PC-9 (cell line): ENCODE results near the gene CHTF18. TPM values are rescaled to one million over a fixed set of nuclear protein-coding genes. Genes with fewer than 3 reads are reported as not detected.

Experiments used
- BruUV-seq: library from RNA; stranded (reverse); fragments of 400-500 nt; replicated peaks from 2 replicates; lab custom pipeline; 2021; lab: Mats Ljungman, UMichigan
- CTCF ChIA-PET: fragments of 300-600 bp; sonication (Branson Sonifier 250); formaldehyde crosslinking; loops from one replicate; lab custom pipeline; 2022; ENCODE audit warnings: antibody characterized with exemption; lab: Charles Lee
- POLR2A ChIA-PET: fragments of 300-600 bp; sonication (Branson Sonifier 250); formaldehyde crosslinking; loops from one replicate; lab custom pipeline; 2022; ENCODE audit warnings: antibody characterized with exemption; ENCODE audit not compliant: unreplicated experiment; lab: Charles Lee
- DNase-seq, 2 experiments: peaks; one replicate each; pipeline versions ENCODE4 v3.0.0 to v3.0.0-alpha.2; 2015 to 2022; ENCODE audit warnings: mixed read lengths in 1 of 2
- H2AFZ ChIP-seq: fragments of 200-600 bp; sonication (generic); 2 replicates; pipeline ENCODE4 v1.8.1; 2017; ENCODE audit warnings: antibody characterized with exemption
- H3F3A ChIP-seq: fragments of 200-600 bp; sonication (generic); 2 replicates; pipeline ENCODE4 v1.8.1; 2017; ENCODE audit warnings: antibody characterized with exemption, mild to moderate bottlenecking, low read depth; ENCODE audit not compliant: insufficient read depth
- H3K27ac ChIP-seq: fragments of 200-600 bp; sonication (generic); 2 replicates; pipeline ENCODE4 v1.6.1; 2016; ENCODE audit warnings: mixed run types
- H3K27me3 ChIP-seq: fragments of 200-600 bp; sonication (generic); 2 replicates; pipeline ENCODE4 v1.6.1; 2016; ENCODE audit warnings: low read depth, mixed run types; ENCODE audit not compliant: insufficient read depth
- H3K36me3 ChIP-seq: fragments of 200-600 bp; sonication (generic); 2 replicates; pipeline ENCODE4 v1.6.1; 2016; ENCODE audit warnings: low read depth, mixed run types
- H3K4me1 ChIP-seq: fragments of 200-600 bp; sonication (generic); replicated peaks from 2 replicates; pipeline ENCODE4 v1.6.1; 2016; ENCODE audit warnings: mixed run types; ENCODE audit not compliant: insufficient read depth
- H3K4me2 ChIP-seq: fragments of 200-600 bp; sonication (generic); 2 replicates; pipeline ENCODE4 v1.6.1; 2017; ENCODE audit warnings: mixed run types
- H3K4me3 ChIP-seq: fragments of 200-600 bp; sonication (generic); 2 replicates; pipeline ENCODE4 v1.6.1; 2016; ENCODE audit warnings: mixed run types
- H3K79me2 ChIP-seq: fragments of 200-600 bp; sonication (generic); 2 replicates; pipeline ENCODE4 v1.6.1; 2017; ENCODE audit warnings: low read depth, mixed run types
- H3K9me2 ChIP-seq: fragments of 200-600 bp; sonication (generic); 2 replicates; pipeline ENCODE4 v1.8.1; 2017; ENCODE audit warnings: mild to moderate bottlenecking; ENCODE audit not compliant: insufficient read depth
- H3K9me3 ChIP-seq: fragments of 200-600 bp; sonication (generic); 2 replicates; pipeline ENCODE4 v1.8.1; 2016; ENCODE audit warnings: low read depth; ENCODE audit not compliant: insufficient read depth
- H4K20me1 ChIP-seq: fragments of 200-600 bp; sonication (generic); 2 replicates; pipeline ENCODE4 v1.8.1; 2017; ENCODE audit not compliant: insufficient read depth
- EZH2 ChIP-seq: fragments of 200-600 bp; sonication (generic); IDR thresholded peaks from 2 replicates; pipeline ENCODE4 v1.8.0; 2017; ENCODE audit warnings: antibody characterized with exemption, low read depth
- intact Hi-C: fragments of 100-400 bp; cut with micrococcal nuclease; formaldehyde crosslinking; loops from one replicate; pipeline ENCODE4 v1.10.0; 2022; ENCODE audit not compliant: unreplicated experiment
- total RNA-seq: library from RNA; stranded (reverse); gene quantifications from 2 replicates; pipeline ENCODE4 v1.2.3, GENCODE V29; 2021
- TF ChIP-seq, protein P1 (sequence below): fragments of 200-600 bp; sonication (generic); conservative IDR thresholded peaks from 2 replicates; pipeline ENCODE4 v1.6.1; 2017; ENCODE audit warnings: mixed run types, antibody characterized with exemption, mild to moderate bottlenecking, moderate library complexity

Gene CHTF18
- total RNA-seq, 1 experiment from 2014 or later = 67.7 TPM

DNA sequence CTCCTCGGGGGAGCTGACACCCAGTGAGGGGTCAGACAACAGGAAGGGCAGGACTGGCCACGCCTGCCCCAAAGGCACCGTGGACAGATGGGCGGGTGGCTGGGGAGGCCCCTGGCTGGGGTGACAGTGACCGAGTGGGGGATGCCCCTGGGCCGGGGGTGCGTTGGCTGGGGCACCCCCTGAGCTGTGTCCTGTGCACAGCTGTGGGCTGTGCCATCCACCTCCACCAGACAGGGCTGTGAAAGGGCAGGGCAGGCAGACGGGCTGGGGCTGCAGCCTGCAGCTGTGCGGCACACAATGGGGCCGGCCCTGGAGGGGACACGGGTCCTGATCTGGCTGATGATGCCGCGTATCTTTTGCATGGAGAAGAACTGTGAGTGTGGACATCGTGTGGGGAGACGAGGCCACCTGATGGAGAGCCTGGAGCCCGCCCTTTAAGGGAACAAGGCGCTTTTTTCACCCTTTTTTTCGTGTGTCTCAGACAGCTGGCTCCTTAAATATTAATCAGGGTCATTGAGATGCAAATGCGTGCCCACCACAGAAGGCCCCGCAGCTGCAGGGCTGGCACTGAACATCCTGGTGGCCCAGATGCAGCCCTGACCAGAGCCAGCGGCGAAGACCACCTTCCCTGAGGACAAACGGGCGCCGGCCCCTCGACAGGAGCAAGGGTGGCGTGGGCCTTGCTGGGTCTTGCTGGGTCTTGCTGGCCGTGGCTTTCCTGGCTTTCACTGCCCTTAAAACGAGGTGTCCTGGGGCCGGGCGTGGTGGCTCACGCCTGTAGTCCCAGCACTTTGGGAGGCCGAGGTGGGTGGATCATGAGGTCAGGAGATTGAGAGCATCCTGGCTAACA lies 54.5 kb downstream of the CHTF18 start:
- H4K20me1 ChIP-seq = no peaks in the 10 kb centered on the region
- H3K79me2 ChIP-seq = no peaks in the 10 kb centered on the region
- TF ChIP-seq EZH2 = no peak
- TF ChIP-seq, protein P1, sequence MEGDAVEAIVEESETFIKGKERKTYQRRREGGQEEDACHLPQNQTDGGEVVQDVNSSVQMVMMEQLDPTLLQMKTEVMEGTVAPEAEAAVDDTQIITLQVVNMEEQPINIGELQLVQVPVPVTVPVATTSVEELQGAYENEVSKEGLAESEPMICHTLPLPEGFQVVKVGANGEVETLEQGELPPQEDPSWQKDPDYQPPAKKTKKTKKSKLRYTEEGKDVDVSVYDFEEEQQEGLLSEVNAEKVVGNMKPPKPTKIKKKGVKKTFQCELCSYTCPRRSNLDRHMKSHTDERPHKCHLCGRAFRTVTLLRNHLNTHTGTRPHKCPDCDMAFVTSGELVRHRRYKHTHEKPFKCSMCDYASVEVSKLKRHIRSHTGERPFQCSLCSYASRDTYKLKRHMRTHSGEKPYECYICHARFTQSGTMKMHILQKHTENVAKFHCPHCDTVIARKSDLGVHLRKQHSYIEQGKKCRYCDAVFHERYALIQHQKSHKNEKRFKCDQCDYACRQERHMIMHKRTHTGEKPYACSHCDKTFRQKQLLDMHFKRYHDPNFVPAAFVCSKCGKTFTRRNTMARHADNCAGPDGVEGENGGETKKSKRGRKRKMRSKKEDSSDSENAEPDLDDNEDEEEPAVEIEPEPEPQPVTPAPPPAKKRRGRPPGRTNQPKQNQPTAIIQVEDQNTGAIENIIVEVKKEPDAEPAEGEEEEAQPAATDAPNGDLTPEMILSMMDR = no peak
- ChIA-PET CTCF (no interaction called here), POLR2A (interaction anchor here (0.6 kb wide), 1 partner anchor 761 kb away, joined by 10 read pairs; no protein-coding TSS in a partner anchor)
- no peak for DNase-seq
- BruUV-seq = no TSS peak
- no peak overlapping the region for H3K4me3 ChIP-seq
- no peaks in the 10 kb centered on the region for H3K9me3 ChIP-seq
- H3K4me1 ChIP-seq = no peaks in the 10 kb centered on the region
- peaks cover 3% of the 10 kb centered on the region; the same call in 1 of the 2 replicates for H3F3A ChIP-seq
- H3K27ac ChIP-seq = no peak overlapping the region
- no peak overlapping the region for H2AFZ ChIP-seq
- H3K4me2 ChIP-seq = no peak overlapping the region
- H3K36me3 ChIP-seq = no peaks in the 10 kb centered on the region
- H3K9me2 ChIP-seq = no peaks in the 10 kb centered on the region
- H3K27me3 ChIP-seq = peaks cover 73% of the 10 kb centered on the region
- intact Hi-C loops = no loop called here

DNA sequence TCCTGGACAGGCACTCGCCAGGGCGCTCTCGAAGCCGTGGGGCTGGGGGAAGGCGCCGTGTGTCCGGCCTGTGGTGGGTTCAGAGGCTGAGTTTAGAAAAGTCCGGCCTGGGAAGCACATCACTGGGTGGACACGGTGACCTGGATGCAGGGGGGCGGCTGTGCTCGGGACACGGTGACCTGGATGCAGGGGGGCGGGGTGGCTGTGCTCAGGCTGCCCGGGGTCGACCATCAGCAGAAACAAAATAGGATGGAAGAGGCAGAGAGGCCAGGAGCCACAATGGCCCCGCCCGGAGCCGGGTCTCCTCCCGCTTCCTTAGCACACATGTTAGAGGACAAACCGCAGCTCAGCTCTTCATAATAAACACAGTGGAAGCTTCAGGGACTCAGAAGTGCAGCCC lies 55.4 kb downstream of the CHTF18 start:
- TF ChIP-seq, protein P1 = no peak
- TF ChIP-seq EZH2 = no peak
- H3K4me2 ChIP-seq = no peak overlapping the region
- H4K20me1 ChIP-seq = no peaks in the 10 kb centered on the region
- no peak for DNase-seq
- no peaks in the 10 kb centered on the region for H3K36me3 ChIP-seq
- H3K4me1 ChIP-seq = no peaks in the 10 kb centered on the region
- no peak overlapping the region for H3K4me3 ChIP-seq
- BruUV-seq = no TSS peak
- ChIA-PET CTCF (no interaction called here), POLR2A (no interaction called here)
- no peaks in the 10 kb centered on the region for H3K9me2 ChIP-seq
- H3K27ac ChIP-seq = no peak overlapping the region
- H3K9me3 ChIP-seq = no peaks in the 10 kb centered on the region
- peaks cover 77% of the 10 kb centered on the region for H3K27me3 ChIP-seq
- intact Hi-C loops = no loop called here
- H3K79me2 ChIP-seq = no peaks in the 10 kb centered on the region
- H2AFZ ChIP-seq = no peak overlapping the region
- peaks cover 3% of the 10 kb centered on the region; the same call in 1 of the 2 replicates for H3F3A ChIP-seq

DNA sequence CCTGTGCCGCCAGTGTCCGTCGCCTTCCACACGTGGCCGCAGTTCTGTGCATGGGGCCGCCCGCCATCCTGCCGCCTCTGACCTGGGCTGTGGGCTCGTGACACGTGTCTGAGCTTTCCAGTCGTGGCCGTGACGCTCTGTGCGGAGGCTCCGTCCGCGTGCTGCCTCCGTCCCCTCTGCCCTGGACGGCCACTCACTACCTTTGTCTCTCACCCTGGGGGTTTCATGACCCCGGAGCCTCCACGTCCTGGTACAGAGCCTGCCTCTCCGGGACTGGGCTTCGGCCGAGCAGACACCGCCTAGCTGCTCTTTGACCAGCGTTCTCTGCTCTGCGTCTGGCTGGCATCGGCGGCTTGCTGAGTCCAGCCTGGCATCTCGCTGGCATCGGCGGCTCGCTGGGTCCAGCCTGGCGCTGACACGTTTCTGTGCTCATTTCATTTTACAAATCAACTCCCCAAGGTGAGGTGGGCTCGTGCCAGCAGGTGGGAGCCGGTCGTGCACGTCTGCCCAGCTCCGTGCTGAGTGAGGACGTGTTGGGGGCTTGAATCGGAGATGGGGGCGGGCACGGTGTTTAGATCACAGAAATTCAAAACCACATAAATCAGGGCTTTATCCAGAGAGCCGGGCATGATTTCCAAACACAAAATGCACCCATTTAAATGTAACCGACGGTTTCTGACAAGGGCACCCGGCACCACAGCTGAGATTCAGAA lies 56.4 kb downstream of the CHTF18 start:
- Histone ChIP-seq H3K27me3 (peaks cover 80% of the 10 kb centered on the region), H3K9me2 (no peaks in the 10 kb centered on the region), H4K20me1 (no peaks in the 10 kb centered on the region), H3K27ac (no peak overlapping the region), H3F3A (peaks cover 3% of the 10 kb centered on the region; the same call in 1 of the 2 replicates), H3K4me2 (no peak overlapping the region), H3K36me3 (no peaks in the 10 kb centered on the region), H3K9me3 (no peaks in the 10 kb centered on the region), H3K4me3 (no peak overlapping the region), H2AFZ (no peak overlapping the region), H3K79me2 (no peaks in the 10 kb centered on the region), H3K4me1 (no peaks in the 10 kb centered on the region)
- no peak for DNase-seq
- BruUV-seq = no TSS peak
- intact Hi-C loops = no loop called here
- POLR2A ChIA-PET = no interaction called here
- CTCF ChIA-PET = no interaction called here
- no peak for TF ChIP-seq EZH2
- TF ChIP-seq, protein P1 = no peak
